ENCODE results near the gene C1R. TPM values are rescaled to one million over a fixed set of nuclear protein-coding genes. Genes with fewer than 3 reads are reported as not detected.

C1R gene
- total RNA-seq, 1 experiment from 2014 or later = 11.5 TPM

GRCh38 chr12:7060353-7060954, 31.8 kb downstream of the C1R start, which contains the start of gene C1S:
TSS of gene C1S (plus strand) at chr12:7060718. CDS start at chr12:7061913, 1,195 bp downstream.
- Histone ChIP-seq H3T11ph (ENCODE audit: low read length) (no peak within 1 kb of the TSS), H3K14ac (ENCODE audit: insufficient read depth, low read length) (peak within 1 kb of the TSS; percentile 24; the same call in 1 of the 2 replicates), H4K91ac (ENCODE audit: insufficient read length, low read depth, low read length) (no peak within 1 kb of the TSS), H3K4ac (ENCODE audit: low read depth, low read length) (no peak within 1 kb of the TSS), H4K8ac (replicated peaks; ENCODE audit: insufficient read length, low read depth, low read length) (no peak within 1 kb of the TSS), H3K79me1 (ENCODE audit: insufficient read depth, low read depth, low read length, poor library complexity, severe bottlenecking) (no peaks in the 10 kb centered on the region), H2BK120ac (ENCODE audit: low read depth, low read length, poor library complexity, severe bottlenecking) (no peak within 1 kb of the TSS), H2BK12ac (ENCODE audit: insufficient read length, low read depth, low read length) (no peak within 1 kb of the TSS), H3K23me2 (ENCODE audit: insufficient read length, low read depth, low read length, poor library complexity, severe bottlenecking) (no peaks in the 10 kb centered on the region), H2BK20ac (ENCODE audit: low read depth, low read length, poor library complexity, severe bottlenecking) (no peak within 1 kb of the TSS), H2AFZ (ENCODE audit: low read length) (peak within 1 kb of the TSS; percentile 69), H4K5ac (ENCODE audit: insufficient read length, low read depth, low read length) (peak within 1 kb of the TSS; percentile 54), H3K9ac (ENCODE audit: extremely low read depth, insufficient read length, low read length) (no peak within 1 kb of the TSS), H3K9me3 (ENCODE audit: control insufficient read depth, low read depth, low read length) (no peaks in the 10 kb centered on the region), H2BK15ac (ENCODE audit: low read depth, low read length) (no peak within 1 kb of the TSS), H3K56ac (ENCODE audit: insufficient read length, low read depth, low read length) (no peak within 1 kb of the TSS), H2AK5ac (ENCODE audit: insufficient read length, low read length) (no peak within 1 kb of the TSS), H3K23ac (ENCODE audit: insufficient read length, low read depth, low read length) (no peak within 1 kb of the TSS), H2BK5ac (ENCODE audit: insufficient read length, low read length) (no peak within 1 kb of the TSS), H3K18ac (ENCODE audit: insufficient read length, low read depth, low read length) (peak within 1 kb of the TSS; percentile 11), H3K27me3 (ENCODE audit: insufficient read depth, low read length) (no peaks in the 10 kb centered on the region), H3K27ac (ENCODE audit: insufficient read length, low read depth, low read length) (no peak within 1 kb of the TSS), H3K4me1 (ENCODE audit: insufficient read depth, low read length) (no peaks in the 10 kb centered on the region; the same call in 1 of the 2 replicates), H4K20me1 (ENCODE audit: control insufficient read depth, insufficient read depth, insufficient read length) (no peaks in the 10 kb centered on the region), H3K79me2 (ENCODE audit: insufficient read depth, low read length) (no peaks in the 10 kb centered on the region), H3K4me2 (ENCODE audit: insufficient read depth, insufficient read length, low read length) (peak within 1 kb of the TSS; percentile 8)
- peaks cover 14 to 16% of the 10 kb centered on the region in 2 experiments for H3K4me1 Mint-ChIP-seq
- TF ChIP-seq CTCF (conservative IDR thresholded peaks at IDR 0.05) = peak; percentile 68
- H3K36me3 Mint-ChIP-seq (ENCODE audit: insufficient read depth in 1 of 3, low read depth in 3 of 3) = no peaks in the 10 kb centered on the region
- no peaks in the 10 kb centered on the region; a peak in 1 of 5 replicates for H3K9me3 Mint-ChIP-seq
- H3K27me3 Mint-ChIP-seq (ENCODE audit: low read depth) = peaks cover 2% of the 10 kb centered on the region
- peak within 1 kb of the TSS in 1 of 2 experiments; percentile 64; a peak in 4 of 5 replicates for H3K4me3 Mint-ChIP-seq
- peak; percentile 81 for DNase-seq
- WGBS (ENCODE audit: extremely low coverage, insufficient read length, low lambda C conversion rate) = no CpG with 5 or more reads among the region's 10 CpGs
- peak within 1 kb of the TSS; percentile 19 to 88 (median 42); a peak in 5 of 7 replicates for H3K27ac Mint-ChIP-seq

All from H9 (cell line).